ENCODE results near the gene CDH12. TPM values are rescaled to one million over a fixed set of nuclear protein-coding genes. Genes with fewer than 3 reads are reported as not detected.
"Not testable (repeated sequence)": the region's sequence is repeated elsewhere in the genome, so short reads cannot be mapped to it uniquely, and the experiment has no call there.

The CDH12 gene
- total RNA-seq, 1 experiment from 2014 or later = not detected

- Histone ChIP-seq H3K27me3 (replicated peaks) (no peaks in the 10 kb centered on the region), H3K27ac (no peak overlapping the region), H3K4me3 (no peak overlapping the region), H3K9me3 (replicated peaks) (no peaks in the 10 kb centered on the region), H3K36me3 (no peaks in the 10 kb centered on the region), H3K4me1 (replicated peaks) (no peaks in the 10 kb centered on the region)
- no peak for DNase-seq (ENCODE audit: low read depth in 1 of 2, low spot score in 2 of 2)
These were observed 10.6 kb downstream of the CDH12 start for GRCh38 chr5:22842574-22842973.

GRCh38 chr5:22837803-22838202, 15.3 kb downstream of the CDH12 start:
- DNase-seq (ENCODE audit: low read depth in 1 of 2, low spot score in 2 of 2) = no peak

GRCh38 chr5:22835686-22836085, 17.5 kb downstream of the CDH12 start:
- no peaks in the 10 kb centered on the region for H3K36me3 ChIP-seq
- H3K9me3 ChIP-seq (replicated peaks) = no peaks in the 10 kb centered on the region
- no peak overlapping the region for H3K4me3 ChIP-seq
- no peak overlapping the region for H3K27ac ChIP-seq
- no peaks in the 10 kb centered on the region for H3K27me3 ChIP-seq (replicated peaks)
- H3K4me1 ChIP-seq (replicated peaks) = no peaks in the 10 kb centered on the region
- no peak for DNase-seq (ENCODE audit: low read depth in 1 of 2, low spot score in 2 of 2)

More at GRCh38 chr5:22837803-22838202, 15.3 kb downstream of the CDH12 start:
- Histone ChIP-seq H3K27me3 (replicated peaks) (no peaks in the 10 kb centered on the region), H3K9me3 (replicated peaks) (no peaks in the 10 kb centered on the region), H3K4me1 (replicated peaks) (no peaks in the 10 kb centered on the region), H3K27ac (no peak overlapping the region), H3K4me3 (no peak overlapping the region), H3K36me3 (no peaks in the 10 kb centered on the region)

GRCh38 chr5:22793463-22793862, 59.7 kb downstream of the CDH12 start:
- Histone ChIP-seq H3K4me3 (no peak overlapping the region), H3K27ac (no peak overlapping the region)

GRCh38 chr5:22787807-22788206, 65.3 kb downstream of the CDH12 start:
- no peaks in the 10 kb centered on the region for H3K36me3 ChIP-seq
- H3K4me1 ChIP-seq (replicated peaks) = no peaks in the 10 kb centered on the region
- H3K27me3 ChIP-seq (replicated peaks) = no peaks in the 10 kb centered on the region
- H3K27ac ChIP-seq = no peak overlapping the region
- no peak overlapping the region for H3K4me3 ChIP-seq
- DNase-seq (ENCODE audit: low read depth in 1 of 2, low spot score in 2 of 2) = no peak
- 0 out of 2 replicates have a peak, but pooled peaks cover 2% of the 10 kb centered on the region for H3K9me3 ChIP-seq (replicated peaks)

More at GRCh38 chr5:22793463-22793862, 59.7 kb downstream of the CDH12 start:
- H3K36me3 ChIP-seq = no peaks in the 10 kb centered on the region
- no peaks in the 10 kb centered on the region for H3K4me1 ChIP-seq (replicated peaks)
- DNase-seq (ENCODE audit: low read depth in 1 of 2, low spot score in 2 of 2) = no peak
- H3K9me3 ChIP-seq (replicated peaks) = peaks cover 6% of the 10 kb centered on the region; the same call in 1 of the 2 replicates
- H3K27me3 ChIP-seq (replicated peaks) = no peaks in the 10 kb centered on the region

DNA sequence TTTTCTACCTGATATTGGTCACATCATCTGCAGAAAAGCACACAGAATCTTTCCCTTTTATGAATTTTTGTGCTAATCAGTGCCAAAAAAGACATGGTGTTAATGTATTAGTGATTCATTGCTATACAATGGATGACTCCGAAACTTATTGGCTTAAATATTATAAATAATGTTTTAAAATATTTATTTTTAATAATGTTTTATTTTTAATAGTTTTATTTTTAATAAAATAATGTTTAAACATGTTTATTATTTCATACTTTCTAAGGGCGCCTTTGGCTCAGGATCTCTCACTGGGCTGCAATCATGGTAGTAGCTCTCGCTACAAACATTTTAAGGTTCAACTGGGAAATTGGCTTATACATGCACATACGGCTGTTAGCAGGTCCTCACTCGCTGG, 65.7 kb downstream of the CDH12 start:
- H3K9me3 ChIP-seq (replicated peaks) = 0 out of 2 replicates have a peak, but pooled peaks cover 2% of the 10 kb centered on the region

DNA sequence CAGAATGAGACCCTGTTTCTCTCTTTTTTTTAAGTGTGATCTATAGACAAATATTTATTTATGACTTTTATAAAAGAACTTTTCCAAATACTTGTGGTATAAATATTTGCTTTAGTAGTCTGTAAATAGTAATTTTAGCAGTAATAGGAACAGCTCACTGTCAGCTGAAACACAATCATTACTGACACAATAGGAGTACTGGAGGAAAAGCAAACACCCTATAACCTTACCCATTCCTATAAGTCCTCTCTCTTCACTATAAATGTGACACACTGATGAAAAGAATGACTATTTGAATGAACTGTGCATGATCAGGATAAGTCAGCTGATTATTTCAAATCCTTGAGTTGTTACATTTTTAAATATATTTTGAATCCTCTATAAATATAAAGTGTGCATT, 72.4 kb downstream of the CDH12 start:
- Histone ChIP-seq H3K4me3 (no peak overlapping the region), H3K9me3 (replicated peaks) (no peaks in the 10 kb centered on the region; the same call in 1 of the 2 replicates), H3K36me3 (no peaks in the 10 kb centered on the region), H3K4me1 (replicated peaks) (no peaks in the 10 kb centered on the region), H3K27me3 (replicated peaks) (no peaks in the 10 kb centered on the region), H3K27ac (no peak overlapping the region)
- no peak for DNase-seq (ENCODE audit: low read depth in 1 of 2, low spot score in 2 of 2)

More for the DNA sequence above, 65.7 kb downstream of the CDH12 start:
- Histone ChIP-seq H3K27ac (no peak overlapping the region), H3K27me3 (replicated peaks) (no peaks in the 10 kb centered on the region), H3K4me1 (replicated peaks) (no peaks in the 10 kb centered on the region), H3K36me3 (no peaks in the 10 kb centered on the region), H3K4me3 (no peak overlapping the region)
- DNase-seq (ENCODE audit: low read depth in 1 of 2, low spot score in 2 of 2) = no peak

GRCh38 chr5:22779499-22779898, 73.6 kb downstream of the CDH12 start:
- H3K9me3 ChIP-seq (replicated peaks) = no peaks in the 10 kb centered on the region; the same call in 1 of the 2 replicates
- no peaks in the 10 kb centered on the region for H3K36me3 ChIP-seq
- DNase-seq (ENCODE audit: low read depth in 1 of 2, low spot score in 2 of 2) = no peak
- H3K4me3 ChIP-seq = no peak overlapping the region
- no peaks in the 10 kb centered on the region for H3K4me1 ChIP-seq (replicated peaks)
- no peaks in the 10 kb centered on the region for H3K27me3 ChIP-seq (replicated peaks)
- no peak overlapping the region for H3K27ac ChIP-seq

GRCh38 chr5:22776285-22776684, 76.9 kb downstream of the CDH12 start:
- Histone ChIP-seq H3K4me3 (no peak overlapping the region), H3K27ac (no peak overlapping the region), H3K27me3 (replicated peaks) (no peaks in the 10 kb centered on the region), H3K36me3 (no peaks in the 10 kb centered on the region), H3K4me1 (replicated peaks) (no peaks in the 10 kb centered on the region), H3K9me3 (replicated peaks) (no peaks in the 10 kb centered on the region)
- no peak for DNase-seq (ENCODE audit: low read depth in 1 of 2, low spot score in 2 of 2)

- H3K36me3 ChIP-seq; H3K9me3 ChIP-seq (replicated peaks); H3K4me1 ChIP-seq (replicated peaks); H3K27ac ChIP-seq; H3K27me3 ChIP-seq (replicated peaks); DNase-seq (ENCODE audit: low read depth in 1 of 2, low spot score in 2 of 2); H3K4me3 ChIP-seq: not testable (repeated sequence)
These were observed 78.9 kb downstream of the CDH12 start for GRCh38 chr5:22774214-22774613.

- no peaks in the 10 kb centered on the region for H3K36me3 ChIP-seq
- no peaks in the 10 kb centered on the region for H3K4me1 ChIP-seq (replicated peaks)
- no peak overlapping the region for H3K4me3 ChIP-seq
- no peak overlapping the region for H3K27ac ChIP-seq
- DNase-seq (ENCODE audit: low read depth in 1 of 2, low spot score in 2 of 2) = no peak
- H3K27me3 ChIP-seq (replicated peaks) = no peaks in the 10 kb centered on the region
- no peaks in the 10 kb centered on the region for H3K9me3 ChIP-seq (replicated peaks)
These were observed 88.4 kb downstream of the CDH12 start for GRCh38 chr5:22764736-22765135.

DNA sequence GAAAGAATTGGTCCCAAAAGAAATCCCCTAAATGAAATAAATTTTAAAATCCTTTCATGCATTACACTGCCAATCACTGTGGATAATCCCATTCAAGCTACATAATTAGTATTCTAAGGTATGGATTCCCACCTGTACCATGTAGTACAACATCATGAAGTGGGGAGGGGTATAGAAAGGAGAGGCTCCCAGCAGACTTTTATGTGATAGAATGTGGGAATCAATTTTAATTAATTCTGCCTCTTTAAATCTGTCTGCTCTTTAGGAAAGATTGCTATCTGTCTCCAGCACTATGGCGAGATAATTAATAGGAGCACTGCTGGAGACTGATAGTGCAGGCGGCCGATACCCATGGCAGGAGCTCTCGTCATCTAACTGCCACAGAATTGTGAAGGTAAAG, 95.4 kb downstream of the CDH12 start:
- H3K27ac ChIP-seq = no peak overlapping the region
- H3K4me1 ChIP-seq (replicated peaks) = no peaks in the 10 kb centered on the region
- H3K9me3 ChIP-seq (replicated peaks) = no peaks in the 10 kb centered on the region
- DNase-seq (ENCODE audit: low read depth in 1 of 2, low spot score in 2 of 2) = no peak
- no peaks in the 10 kb centered on the region for H3K27me3 ChIP-seq (replicated peaks)
- H3K4me3 ChIP-seq = no peak overlapping the region
- no peaks in the 10 kb centered on the region for H3K36me3 ChIP-seq

GRCh38 chr5:22754155-22754554, 99.0 kb downstream of the CDH12 start:
- Histone ChIP-seq H3K36me3 (no peaks in the 10 kb centered on the region), H3K27me3 (replicated peaks) (no peaks in the 10 kb centered on the region), H3K4me3 (no peak overlapping the region), H3K4me1 (replicated peaks) (no peaks in the 10 kb centered on the region), H3K27ac (no peak overlapping the region), H3K9me3 (replicated peaks) (no peaks in the 10 kb centered on the region)
- no peak for DNase-seq (ENCODE audit: low read depth in 1 of 2, low spot score in 2 of 2)

DNA sequence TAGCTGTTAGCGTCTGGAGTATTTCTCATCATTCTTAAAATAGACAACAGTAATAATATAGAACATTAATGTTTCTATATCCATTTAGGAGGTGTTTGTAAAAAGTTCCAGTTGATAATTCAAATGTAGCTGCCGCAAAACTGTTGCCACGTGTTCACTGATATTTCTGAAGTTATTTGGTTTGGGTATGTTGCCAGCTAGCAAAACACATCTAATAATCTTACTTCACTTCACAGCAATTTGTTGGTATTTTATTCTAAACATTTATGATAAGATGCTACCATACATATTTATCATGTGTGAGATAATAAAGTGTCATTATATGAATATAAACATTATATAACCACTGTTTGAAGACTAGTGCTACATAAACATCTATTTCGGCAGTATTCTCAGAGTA, 101.6 kb downstream of the CDH12 start:
- Histone ChIP-seq H3K4me1 (replicated peaks) (no peaks in the 10 kb centered on the region), H3K27ac (no peak overlapping the region), H3K36me3 (no peaks in the 10 kb centered on the region), H3K9me3 (replicated peaks) (no peaks in the 10 kb centered on the region), H3K4me3 (no peak overlapping the region), H3K27me3 (replicated peaks) (no peaks in the 10 kb centered on the region)
- no peak for DNase-seq (ENCODE audit: low read depth in 1 of 2, low spot score in 2 of 2)

DNA sequence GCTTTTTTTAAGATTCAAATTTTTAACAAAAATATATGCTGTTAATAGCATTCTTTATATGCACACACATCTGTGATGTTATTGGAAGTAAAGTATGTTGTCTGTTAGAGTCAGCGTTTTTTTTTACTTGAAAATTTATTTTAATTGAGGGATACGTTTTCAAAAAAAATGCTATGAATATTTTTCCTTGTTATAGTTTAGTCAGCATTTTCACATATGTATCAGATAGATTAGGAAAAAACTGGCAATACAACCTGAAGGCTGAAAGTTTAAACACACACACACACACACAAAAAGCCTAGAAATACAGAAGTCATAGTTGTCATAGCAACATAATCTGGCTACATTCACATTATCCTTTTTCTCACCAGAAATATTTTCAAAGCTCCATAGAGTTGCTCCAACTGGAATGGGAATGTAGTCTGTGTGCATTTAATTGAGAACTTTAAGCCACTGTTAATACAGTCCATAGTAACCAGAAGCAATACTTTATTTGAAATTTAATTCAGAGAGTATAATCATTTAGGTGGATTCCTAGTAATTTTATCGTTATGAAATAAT, 116.6 kb downstream of the CDH12 start:
- H3K9me3 ChIP-seq (replicated peaks) = no peaks in the 10 kb centered on the region
- H3K4me1 ChIP-seq (replicated peaks) = no peaks in the 10 kb centered on the region
- no peak for DNase-seq (ENCODE audit: low read depth in 1 of 2, low spot score in 2 of 2)

More for the DNA sequence above, 116.6 kb downstream of the CDH12 start:
- H3K4me3 ChIP-seq = no peak overlapping the region
- H3K27me3 ChIP-seq (replicated peaks) = no peaks in the 10 kb centered on the region
- H3K36me3 ChIP-seq = no peaks in the 10 kb centered on the region
- H3K27ac ChIP-seq = no peak overlapping the region
